ENCODE results near the gene HECTD3. TPM values are rescaled to one million over a fixed set of nuclear protein-coding genes. Genes with fewer than 3 reads are reported as not detected.

Gene HECTD3
- total RNA-seq, 1 experiment from 2014 or later, result 29.5 TPM

DNA sequence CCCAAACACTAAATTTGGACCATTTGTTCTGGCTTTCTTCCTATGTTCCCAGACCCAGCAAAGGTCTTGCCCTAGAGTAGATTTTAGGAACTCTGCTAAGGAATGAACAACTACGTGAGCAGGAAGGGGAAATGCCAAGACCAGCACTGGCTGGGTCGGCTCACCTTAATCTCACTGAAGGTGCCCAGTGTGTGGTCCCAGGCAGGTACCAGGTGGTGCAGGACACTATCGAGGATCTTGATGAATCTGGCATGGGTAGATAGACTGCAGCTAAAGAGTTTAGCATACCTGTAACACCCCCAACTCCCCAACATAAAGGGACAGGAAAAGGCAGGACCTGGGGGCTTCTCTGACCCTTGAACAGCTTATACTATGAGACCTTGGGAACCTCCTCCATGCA, 3.0 kb downstream of the HECTD3 start:
- TF ChIP-seq EZH2 (IDR thresholded peaks at IDR 0.05; ENCODE audit: borderline replicate concordance, low read depth, low read length, poor library complexity, severe bottlenecking) (no peak), CTCF (conservative IDR thresholded peaks at IDR 0.05; ENCODE audit: low read depth, low read length) (no peak)
- Histone ChIP-seq H3K9me3 (ENCODE audit: low read depth, low read length, poor library complexity, severe bottlenecking) (no peaks in the 10 kb centered on the region), H3K27ac (ENCODE audit: low read depth, low read length, poor library complexity, severe bottlenecking) (no peak overlapping the region), H3K36me3 (ENCODE audit: insufficient read depth, low read length, poor library complexity, severe bottlenecking) (peaks cover 4% of the 10 kb centered on the region), H3K4me3 (ENCODE audit: low read depth, low read length, poor library complexity, severe bottlenecking) (no peak overlapping the region), H3K4me1 (ENCODE audit: insufficient read depth, low read length, poor library complexity, severe bottlenecking) (peaks cover 9% of the 10 kb centered on the region), H3K27me3 (replicated peaks; ENCODE audit: insufficient read depth, low read depth, low read length, poor library complexity) (no peaks in the 10 kb centered on the region)
- ChIA-PET CTCF (interaction anchor here (0.6 kb wide), 1 partner anchor 13 kb away, joined by 3 read pairs; no protein-coding TSS in a partner anchor), POLR2A (ENCODE audit: low non-redundant PET) (interaction anchor here (0.6 kb wide), 1 partner anchor 259 kb away, joined by 11 read pairs; no protein-coding TSS in a partner anchor)
- intact Hi-C loops (cut with micrococcal nuclease; ENCODE audit: unreplicated experiment), result no loop called here
- no TSS peak for BruUV-seq (replicated peaks)
- DNase-seq (ENCODE audit: low spot score), result no peak

GRCh38 chr1:45007311-45007710, 3.8 kb downstream of the HECTD3 start:
- H3K36me3 ChIP-seq (ENCODE audit: insufficient read depth, low read length, poor library complexity, severe bottlenecking), result peaks cover 7% of the 10 kb centered on the region
- DNase-seq (ENCODE audit: low spot score), result no peak
- POLR2A ChIA-PET (ENCODE audit: low non-redundant PET), result no interaction called here
- no peak overlapping the region for H3K27ac ChIP-seq (ENCODE audit: low read depth, low read length, poor library complexity, severe bottlenecking)
- CTCF ChIA-PET, result no interaction called here
- H3K27me3 ChIP-seq (replicated peaks; ENCODE audit: insufficient read depth, low read depth, low read length, poor library complexity), result no peaks in the 10 kb centered on the region
- peaks cover 6% of the 10 kb centered on the region for H3K4me1 ChIP-seq (ENCODE audit: insufficient read depth, low read length, poor library complexity, severe bottlenecking)
- BruUV-seq (replicated peaks), result no TSS peak
- intact Hi-C loops (cut with micrococcal nuclease; ENCODE audit: unreplicated experiment), result no loop called here
- no peak overlapping the region for H3K4me3 ChIP-seq (ENCODE audit: low read depth, low read length, poor library complexity, severe bottlenecking)
- TF ChIP-seq CTCF (conservative IDR thresholded peaks at IDR 0.05; ENCODE audit: low read depth, low read length) (no peak), EZH2 (IDR thresholded peaks at IDR 0.05; ENCODE audit: borderline replicate concordance, low read depth, low read length, poor library complexity, severe bottlenecking) (no peak)
- H3K9me3 ChIP-seq (ENCODE audit: low read depth, low read length, poor library complexity, severe bottlenecking), result no peaks in the 10 kb centered on the region

GRCh38 chr1:45005761-45006160, 5.4 kb downstream of the HECTD3 start:
- no peak for TF ChIP-seq CTCF (conservative IDR thresholded peaks at IDR 0.05; ENCODE audit: low read depth, low read length)
- no peak for TF ChIP-seq EZH2 (IDR thresholded peaks at IDR 0.05; ENCODE audit: borderline replicate concordance, low read depth, low read length, poor library complexity, severe bottlenecking)
- DNase-seq (ENCODE audit: low spot score), result no peak
- BruUV-seq (replicated peaks), result no TSS peak
- intact Hi-C loops (cut with micrococcal nuclease; ENCODE audit: unreplicated experiment), result no loop called here
- H3K27me3 ChIP-seq (replicated peaks; ENCODE audit: insufficient read depth, low read depth, low read length, poor library complexity), result no peaks in the 10 kb centered on the region
- no peak overlapping the region for H3K27ac ChIP-seq (ENCODE audit: low read depth, low read length, poor library complexity, severe bottlenecking)
- ChIA-PET POLR2A (ENCODE audit: low non-redundant PET) (no interaction called here), CTCF (no interaction called here)
- no peaks in the 10 kb centered on the region for H3K4me1 ChIP-seq (ENCODE audit: insufficient read depth, low read length, poor library complexity, severe bottlenecking)
- H3K4me3 ChIP-seq (ENCODE audit: low read depth, low read length, poor library complexity, severe bottlenecking), result no peak overlapping the region
- peaks cover 9% of the 10 kb centered on the region for H3K36me3 ChIP-seq (ENCODE audit: insufficient read depth, low read length, poor library complexity, severe bottlenecking)
- no peaks in the 10 kb centered on the region for H3K9me3 ChIP-seq (ENCODE audit: low read depth, low read length, poor library complexity, severe bottlenecking)

All from A673 (cell line).